Suprapubic skin (tissue), 4 donors: ENCODE measurements around the gene IFT52.

Source experiments
- CTCF ChIP-seq, 2 donors: fragments of 200-600 bp in 1 of 2; fragments of 450-650 bp in 1 of 2; sonication (generic) in 1 of 2; IDR thresholded peaks; one replicate each; pipeline ENCODE4 v1.5.1; 2016 to 2019; ENCODE audit warnings: antibody characterized with exemption in 2 of 2, mild to moderate bottlenecking in 1 of 2, moderate library complexity in 1 of 2
- EP300 ChIP-seq: sonication (generic); formaldehyde crosslinking; IDR thresholded peaks from one replicate; pipeline ENCODE4 v1.6.1; 2017; ENCODE audit warnings: antibody characterized with exemption
- POLR2A ChIP-seq, 2 donors: fragments of 450-650 bp; IDR thresholded peaks; one replicate each; pipeline ENCODE4 v1.6.1; 2017; ENCODE audit warnings: antibody characterized with exemption in 2 of 2, mild to moderate bottlenecking in 2 of 2, moderate library complexity in 2 of 2
- POLR2AphosphoS5 ChIP-seq, 3 donors: sonication (generic); formaldehyde crosslinking; IDR thresholded peaks; one replicate each; pipeline ENCODE4 v1.6.1; 2017; ENCODE audit warnings: antibody characterized with exemption in 3 of 3

GRCh38 chr20:43542674-43543073 lies 48.1 kb upstream of the IFT52 start:
- no peak for TF ChIP-seq POLR2A (IDR thresholded peaks at IDR 0.05)
- no peak for TF ChIP-seq EP300
- no peak for TF ChIP-seq CTCF (IDR thresholded peaks at IDR 0.05)
- no peak for TF ChIP-seq POLR2AphosphoS5 (IDR thresholded peaks at IDR 0.05)
